HL-60 (cell line): ENCODE measurements around the gene ALDH1A1.

Experiments
- DNase-seq, 2 experiments: peaks; one replicate each; pipeline ENCODE4 v3.0.0-alpha.2; 2010 to 2020; ENCODE audit warnings: low read depth in 1 of 2, low spot score in 1 of 2
- H3K27ac ChIP-seq: fragments of 250-450 bp; sonication (Bioruptor Pico); replicated peaks from 2 replicates; pipeline ENCODE4 v1.5.1; 2020; ENCODE audit warnings: mild to moderate bottlenecking, moderate library complexity
- H3K27me3 ChIP-seq: fragments of 250-450 bp; sonication (Bioruptor Pico); 2 replicates; pipeline ENCODE4 v1.5.1; 2021; ENCODE audit warnings: mild to moderate bottlenecking, moderate library complexity; ENCODE audit not compliant: insufficient read depth, poor library complexity, severe bottlenecking
- H3K4me3 ChIP-seq: replicated peaks from 2 replicates; pipeline ENCODE4 v1.5.1; 2011; ENCODE audit warnings: mild to moderate bottlenecking, control low read depth, low read length; ENCODE audit not compliant: insufficient read depth
- CTCF ChIP-seq: IDR thresholded peaks from one replicate; pipeline ENCODE4 v1.5.1; 2011; ENCODE audit warnings: low read length, control low read depth, inconsistent platforms; ENCODE audit not compliant: insufficient read depth
- GABPA ChIP-seq: IDR thresholded peaks from 2 replicates; pipeline ENCODE4 v1.6.1; 2012; ENCODE audit warnings: low read depth
- POLR2AphosphoS5 ChIP-seq: IDR thresholded peaks from 2 replicates; pipeline ENCODE4 v1.6.1; 2012; ENCODE audit warnings: low read depth
- REST ChIP-seq: IDR thresholded peaks from 2 replicates; pipeline ENCODE4 v1.6.1; 2012; ENCODE audit warnings: low read depth; ENCODE audit not compliant: insufficient replicate concordance
- SPI1 ChIP-seq: IDR thresholded peaks from 2 replicates; pipeline ENCODE4 v1.6.1; 2012; ENCODE audit warnings: low read depth, mild to moderate bottlenecking, borderline replicate concordance

ALDH1A1 gene

GRCh38 chr9:72909428-72909827, 43.4 kb downstream of the ALDH1A1 start:
- DNase-seq, result no peak
- Histone ChIP-seq H3K27me3 (no peaks in the 10 kb centered on the region), H3K4me3 (no peak overlapping the region), H3K27ac (no peak overlapping the region)
- TF ChIP-seq REST (no peak), POLR2AphosphoS5 (no peak), CTCF (no peak), SPI1 (no peak), GABPA (no peak)

- H3K4me3 ChIP-seq, result no peak overlapping the region
- no peak for DNase-seq
- H3K27me3 ChIP-seq, result no peaks in the 10 kb centered on the region
- H3K27ac ChIP-seq, result no peak overlapping the region
- TF ChIP-seq SPI1 (no peak), CTCF (no peak), GABPA (no peak), POLR2AphosphoS5 (no peak), REST (no peak)
These were observed 45.4 kb downstream of the ALDH1A1 start for GRCh38 chr9:72907421-72907820.

GRCh38 chr9:72906810-72907209, 46.0 kb downstream of the ALDH1A1 start:
- Histone ChIP-seq H3K27me3 (no peaks in the 10 kb centered on the region), H3K27ac (no peak overlapping the region), H3K4me3 (no peak overlapping the region)
- TF ChIP-seq SPI1 (no peak), REST (no peak), GABPA (no peak), POLR2AphosphoS5 (no peak), CTCF (no peak)
- no peak for DNase-seq
